Measurements from ENCODE around the gene CASKIN2. TPM values are rescaled to one million over a fixed set of nuclear protein-coding genes. Genes with fewer than 3 reads are reported as not detected.

CASKIN2 gene
- total RNA-seq, 1 donor from 2014 or later = 48.2 TPM

DNA sequence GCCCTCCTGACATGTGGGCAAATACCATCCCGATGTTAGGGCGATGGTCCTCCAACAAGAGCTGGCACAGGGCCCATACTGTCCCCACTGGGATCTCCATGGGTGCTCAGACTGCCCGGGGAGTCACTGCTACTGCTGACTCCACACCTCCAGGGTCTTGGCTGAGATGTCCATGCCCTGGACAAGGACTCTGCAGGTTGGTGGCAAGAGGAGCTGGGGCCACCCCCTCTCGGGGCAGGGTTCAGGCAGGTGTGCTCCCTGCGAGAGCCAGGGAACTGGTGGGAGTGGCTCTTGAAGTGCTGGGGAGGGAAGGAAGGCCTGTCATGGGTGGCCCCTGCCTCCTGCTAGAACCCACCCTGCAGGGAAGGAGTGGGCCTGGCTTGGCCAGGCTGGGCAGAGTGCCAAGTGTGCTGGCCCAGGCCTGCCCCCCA lies 6.4 kb downstream of the CASKIN2 start:
- intact Hi-C loops (cut with DNase I) = no loop called here

DNA sequence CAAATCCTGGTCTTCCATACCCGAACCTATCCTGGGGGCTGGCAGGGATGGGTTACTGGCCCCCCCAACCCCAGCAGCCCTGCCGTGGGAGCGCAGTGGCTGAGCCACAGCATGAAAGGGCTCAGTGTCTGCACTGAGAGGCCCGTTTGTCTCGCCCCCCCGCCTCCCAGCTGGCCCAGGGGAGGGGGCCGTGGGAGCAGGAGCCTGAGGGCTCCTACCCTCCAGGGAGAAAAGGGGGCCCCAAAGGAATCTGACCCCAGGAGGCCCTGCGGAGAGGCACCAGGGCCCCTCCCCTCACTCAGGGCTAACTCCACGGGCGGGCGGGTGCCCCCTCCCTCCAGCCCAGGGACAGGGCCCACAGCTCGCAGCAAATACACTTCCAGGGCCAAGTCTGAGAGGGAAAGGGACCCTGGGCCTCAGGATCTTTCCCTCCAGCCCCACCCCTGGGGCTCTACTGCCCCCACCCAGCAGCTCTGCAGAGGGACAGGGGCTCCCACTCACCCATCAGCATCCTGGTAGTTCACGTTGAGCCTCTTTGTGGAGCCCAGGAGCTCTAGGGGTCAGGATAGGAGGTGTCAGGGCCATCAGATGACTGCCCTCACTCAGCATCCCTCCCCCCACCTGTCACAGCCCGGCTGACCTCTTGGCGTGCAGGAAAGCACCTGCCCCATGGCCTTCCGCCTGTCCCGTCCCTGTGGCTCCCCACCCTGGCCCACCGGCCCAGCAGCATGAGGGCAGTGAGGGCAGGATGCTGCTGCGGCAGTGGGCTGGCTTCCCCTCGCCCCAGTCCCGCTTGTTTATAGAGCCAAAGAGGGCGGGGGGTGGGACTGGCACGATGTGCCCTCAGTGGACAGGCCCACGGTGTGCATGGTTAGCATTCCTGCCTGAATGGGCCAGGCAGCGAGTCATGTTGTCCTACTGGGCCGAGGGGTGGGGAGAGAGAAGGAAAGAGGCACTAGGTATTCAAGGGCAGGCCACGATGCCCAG lies 7.3 kb downstream of the CASKIN2 start:
- no peak for DNase-seq (ENCODE audit: low spot score)
- intact Hi-C loops (cut with DNase I) = no loop called here

More for the DNA sequence above, 6.4 kb downstream of the CASKIN2 start:
- DNase-seq (ENCODE audit: low spot score) = no peak

DNA sequence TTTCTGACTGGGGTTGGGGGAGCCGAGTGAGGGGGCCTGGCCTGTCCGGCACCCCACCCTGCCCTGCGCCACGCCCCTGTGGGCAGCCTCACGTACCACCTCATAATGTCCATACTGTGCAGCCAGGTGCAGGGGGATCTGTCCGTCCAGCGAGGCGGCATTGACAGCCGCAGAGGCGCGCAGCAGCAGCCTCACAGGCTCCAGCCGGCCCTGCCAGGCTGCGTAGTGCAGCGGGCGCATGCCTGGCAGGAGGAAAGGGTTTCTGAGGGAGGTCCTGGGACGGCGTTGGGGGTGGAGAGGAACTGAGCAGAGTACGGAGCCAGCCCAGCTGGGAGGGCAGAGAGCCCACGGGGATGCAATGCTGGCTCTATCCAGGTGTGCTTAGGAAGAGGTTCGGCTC lies 8.4 kb downstream of the CASKIN2 start:
- no peak for DNase-seq (ENCODE audit: low spot score)
- intact Hi-C loops (cut with DNase I) = no loop called here

DNA sequence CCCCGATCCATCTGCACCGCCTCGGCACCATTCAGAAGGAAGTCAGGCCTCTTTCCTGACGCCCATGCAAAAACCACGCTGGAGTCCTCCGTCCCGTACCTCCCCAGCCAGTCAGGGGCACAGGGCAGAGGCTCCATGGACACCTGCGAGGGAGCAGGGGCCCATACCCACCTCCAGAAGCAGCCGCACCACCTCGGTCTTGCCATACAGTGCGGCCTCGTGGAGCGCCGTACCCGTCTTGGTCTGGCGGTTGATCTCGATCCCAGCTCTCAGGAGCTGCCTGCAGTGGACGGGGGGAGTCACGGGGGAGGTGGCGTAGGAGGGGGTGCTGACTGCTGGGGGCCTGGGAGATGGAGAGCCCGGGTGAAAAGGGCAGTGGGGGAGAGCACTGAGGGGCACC lies 9.2 kb downstream of the CASKIN2 start:
- DNase-seq (ENCODE audit: low spot score) = no peak
- intact Hi-C loops (cut with DNase I) = no loop called here

DNA sequence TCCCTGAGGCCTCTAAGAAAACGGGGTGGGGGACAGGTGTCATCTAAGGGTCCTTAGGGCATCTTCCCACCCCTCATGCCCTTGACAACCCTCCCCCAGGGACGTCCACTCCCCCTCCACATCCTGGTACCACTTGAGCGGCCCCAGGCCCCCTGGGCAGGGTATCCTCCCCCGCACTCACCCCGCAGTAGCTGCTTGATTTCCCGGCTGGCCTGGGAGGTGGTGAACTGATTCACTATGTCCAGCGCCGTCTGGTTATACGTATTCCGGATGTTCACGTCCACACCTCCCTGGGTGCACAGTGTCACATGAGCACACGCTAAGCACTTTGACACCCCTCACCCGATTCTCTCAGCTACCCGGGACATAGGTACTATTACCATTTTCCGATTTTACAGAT lies 9.7 kb downstream of the CASKIN2 start:
- intact Hi-C loops (cut with DNase I) = no loop called here
- no peak for DNase-seq (ENCODE audit: low spot score)

DNA sequence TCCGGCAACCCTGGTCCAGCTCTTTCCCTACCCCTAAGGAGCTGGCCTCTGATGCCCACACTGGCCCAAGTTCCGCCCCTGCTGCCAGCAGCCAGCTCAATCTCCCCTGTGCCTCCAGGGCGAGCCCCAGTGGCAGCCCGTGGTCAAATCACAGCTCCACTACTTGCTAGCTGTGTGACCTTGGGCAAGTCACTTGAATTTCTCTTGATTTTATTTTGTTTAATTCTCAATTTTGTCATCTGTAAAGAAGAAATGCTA lies 10.3 kb downstream of the CASKIN2 start:
- intact Hi-C loops (cut with DNase I) = no loop called here
- DNase-seq (ENCODE audit: low spot score) = no peak

DNA sequence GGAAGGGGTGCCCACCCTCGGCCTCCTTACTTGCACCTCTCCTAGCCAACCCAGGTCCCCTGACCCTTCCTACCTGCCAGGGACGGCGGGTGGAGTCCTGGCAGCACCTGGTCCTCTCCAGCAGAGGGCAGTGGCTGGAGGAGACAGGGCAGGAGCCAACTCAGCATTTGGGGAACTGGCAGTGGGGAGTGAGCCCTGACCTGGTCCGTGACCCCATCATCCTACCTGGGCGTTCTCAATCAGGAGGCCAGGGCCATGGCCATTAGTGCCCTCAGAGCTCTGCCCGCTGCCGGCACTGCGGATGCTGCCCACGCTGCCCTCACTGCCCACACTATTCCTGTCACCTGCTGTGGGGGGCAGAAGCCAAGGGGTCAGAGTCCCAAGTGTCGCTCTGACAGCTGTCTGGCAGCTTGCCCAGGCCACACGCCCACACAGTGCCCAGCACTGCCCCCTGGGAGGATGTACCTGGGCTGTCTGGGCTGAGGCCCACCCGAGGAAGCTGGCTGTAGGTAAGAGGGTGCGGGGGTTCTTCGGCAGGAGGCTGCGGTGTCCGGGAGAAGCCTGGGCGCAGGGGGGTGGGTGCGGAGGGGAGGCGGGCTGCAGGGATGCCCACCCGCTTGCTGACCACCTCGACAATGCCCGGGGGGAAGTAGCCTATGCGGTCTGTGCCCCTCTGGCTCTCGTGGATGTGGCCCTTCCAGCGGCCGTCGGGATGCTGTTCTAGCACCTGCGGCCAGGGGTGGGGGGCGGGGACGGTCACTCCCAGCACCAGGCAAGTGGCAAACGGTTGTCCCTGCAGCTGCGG lies 10.8 kb downstream of the CASKIN2 start:
- intact Hi-C loops (cut with DNase I) = no loop called here
- DNase-seq (ENCODE audit: low spot score) = no peak

DNA sequence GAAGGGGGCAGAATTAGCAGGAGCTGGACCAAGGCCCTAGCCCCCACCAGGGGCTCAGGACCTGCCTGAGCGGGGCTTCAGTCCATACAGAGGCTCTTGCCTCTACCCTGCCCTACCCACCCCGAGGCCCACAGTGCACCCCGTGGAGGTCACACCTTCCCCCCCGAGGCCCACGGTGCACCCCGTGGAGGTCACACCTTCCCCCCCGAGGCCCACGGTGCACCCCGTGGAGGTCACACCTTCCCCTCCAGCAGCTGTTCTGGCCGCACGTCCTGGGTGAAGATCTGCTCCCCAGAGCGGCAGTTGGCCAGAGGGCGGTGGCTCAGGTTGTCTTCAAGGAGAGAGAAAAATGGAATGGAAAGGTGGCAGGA lies 11.4 kb downstream of the CASKIN2 start:
- DNase-seq (ENCODE audit: low spot score) = no peak

DNA sequence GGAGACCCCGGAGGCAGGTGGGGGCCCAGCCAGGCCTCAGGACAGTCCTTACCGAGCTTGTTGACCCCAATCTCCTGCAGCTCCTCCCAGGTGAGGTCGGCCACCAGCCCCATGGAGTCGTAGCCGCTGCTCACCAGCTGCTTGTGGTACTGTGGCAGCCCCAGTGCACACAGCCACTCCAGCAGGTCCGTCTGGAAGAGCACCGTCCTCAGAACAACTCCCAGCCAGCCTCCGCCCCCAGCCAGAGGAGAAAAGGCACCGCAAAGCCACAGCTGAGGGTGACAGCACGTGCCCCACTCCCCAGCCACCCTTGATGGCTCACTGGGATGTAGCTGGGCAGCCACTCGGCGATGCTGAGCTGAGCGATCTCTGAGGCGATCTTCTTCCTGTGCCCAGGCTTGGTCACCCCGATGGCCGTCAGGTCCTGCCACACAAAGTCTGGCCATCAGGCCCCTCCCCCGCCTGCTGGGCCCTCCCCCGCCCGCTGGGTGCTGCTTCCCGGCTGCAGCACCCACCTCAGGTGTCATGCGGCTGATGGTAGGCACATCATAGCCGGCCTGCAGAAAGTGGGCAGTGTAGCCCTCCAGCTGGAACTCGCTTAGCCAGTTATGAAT lies 11.9 kb downstream of the CASKIN2 start:
- no peak for DNase-seq (ENCODE audit: low spot score)
- intact Hi-C loops (cut with DNase I) = no loop called here

More for the DNA sequence above, 11.4 kb downstream of the CASKIN2 start:
- intact Hi-C loops (cut with DNase I) = no loop called here

DNA sequence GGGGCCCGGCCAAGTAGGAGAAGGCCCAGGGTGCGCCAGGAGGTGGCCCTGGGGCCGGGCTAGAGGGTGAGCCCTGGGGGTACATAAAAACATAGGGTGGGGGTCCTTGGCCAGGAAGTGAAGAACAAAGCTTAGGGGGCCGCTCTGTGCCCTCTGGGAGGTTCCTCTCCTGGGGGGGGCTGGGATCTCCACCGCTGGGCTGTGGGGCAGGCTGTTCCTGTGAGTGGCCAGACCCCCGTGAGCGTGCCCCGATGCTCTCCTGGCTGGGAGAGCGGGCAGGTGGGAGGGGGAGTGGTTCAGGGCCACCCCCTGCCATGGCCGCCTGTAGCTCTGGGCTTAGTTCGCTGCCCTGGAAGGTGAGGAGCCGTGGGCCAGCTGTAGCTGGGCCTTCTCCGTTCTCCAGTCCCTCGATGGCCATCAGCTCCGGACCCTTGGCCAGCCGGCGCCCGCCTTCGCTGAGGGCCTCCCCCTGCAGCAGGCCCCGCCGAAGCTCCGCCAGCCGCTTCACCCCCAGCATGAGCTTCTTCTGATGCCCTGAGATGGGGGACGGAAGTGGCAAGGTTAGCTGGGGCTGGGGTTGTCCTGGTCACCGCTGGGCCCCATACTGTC lies 12.5 kb downstream of the CASKIN2 start:
- intact Hi-C loops (cut with DNase I) = no loop called here
- DNase-seq (ENCODE audit: low spot score) = no peak

DNA sequence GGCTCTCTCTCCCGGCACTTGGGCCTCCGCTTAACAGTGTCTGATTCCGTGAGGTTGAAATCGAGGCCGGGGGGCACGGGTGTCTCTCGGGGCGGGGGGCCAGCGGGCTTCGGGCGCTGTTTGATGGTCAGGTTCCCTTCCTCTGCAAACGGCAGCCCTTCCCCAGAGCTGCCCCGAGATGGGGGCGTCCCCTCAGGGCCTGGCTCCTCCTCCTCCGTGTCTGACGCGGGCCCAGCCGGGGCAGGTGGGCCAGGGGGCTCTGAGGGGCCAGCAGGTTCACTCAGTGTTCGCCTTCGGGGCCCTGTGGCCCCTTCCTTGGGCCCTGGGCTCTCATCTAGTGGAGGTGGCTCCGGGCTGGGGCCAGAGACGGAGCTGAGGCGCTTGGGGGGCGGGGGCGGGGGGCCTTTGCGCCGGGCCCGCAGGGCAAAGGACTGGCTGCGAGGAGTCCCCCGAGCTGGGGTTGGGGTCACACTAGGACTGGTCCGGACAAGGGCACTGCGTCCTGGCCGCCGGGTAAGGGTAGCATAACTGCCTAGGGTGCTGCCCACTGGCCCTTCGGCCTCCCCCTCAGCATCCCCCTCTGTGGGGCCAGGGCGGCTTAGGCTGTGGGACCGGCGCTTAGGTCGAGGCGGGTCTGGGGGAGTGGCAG lies 13.1 kb downstream of the CASKIN2 start:
- no peak for DNase-seq (ENCODE audit: low spot score)
- intact Hi-C loops (cut with DNase I) = no loop called here

DNA sequence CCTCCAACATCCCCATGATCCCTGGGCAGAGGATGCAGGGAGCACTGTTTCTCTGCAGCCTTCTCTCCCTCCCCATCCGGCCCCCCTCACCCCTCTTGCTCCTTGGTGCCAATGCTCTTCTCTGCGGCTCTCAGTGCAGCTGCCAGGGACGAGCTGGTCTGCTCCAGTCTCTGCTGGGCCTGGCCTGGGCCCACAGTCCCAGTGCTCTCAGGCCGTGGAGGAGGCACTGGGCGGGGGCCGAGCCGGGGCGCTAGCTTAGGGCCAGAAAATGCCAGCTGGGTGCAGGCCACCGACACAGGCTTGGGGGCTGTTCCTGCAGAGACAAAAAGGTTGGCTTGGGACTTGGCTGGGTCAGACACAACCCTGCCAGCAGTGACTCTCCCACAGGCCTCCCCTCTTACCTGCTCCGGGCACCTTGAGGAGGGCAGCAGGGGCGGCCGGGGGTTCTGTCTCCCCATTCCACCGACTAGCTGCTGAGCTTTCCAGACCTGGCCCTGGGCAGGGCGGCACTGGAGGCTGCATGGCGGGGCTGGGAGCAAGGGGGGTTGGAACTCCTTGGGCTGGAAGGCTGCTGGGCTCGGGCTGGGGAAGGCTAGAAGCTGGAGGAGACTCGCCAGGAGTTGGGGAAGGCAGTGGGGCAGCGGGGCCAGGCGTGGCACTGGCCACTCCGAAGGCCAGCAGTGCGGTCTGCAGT lies 13.8 kb downstream of the CASKIN2 start:
- DNase-seq (ENCODE audit: low spot score) = no peak
- intact Hi-C loops (cut with DNase I) = no loop called here

DNA sequence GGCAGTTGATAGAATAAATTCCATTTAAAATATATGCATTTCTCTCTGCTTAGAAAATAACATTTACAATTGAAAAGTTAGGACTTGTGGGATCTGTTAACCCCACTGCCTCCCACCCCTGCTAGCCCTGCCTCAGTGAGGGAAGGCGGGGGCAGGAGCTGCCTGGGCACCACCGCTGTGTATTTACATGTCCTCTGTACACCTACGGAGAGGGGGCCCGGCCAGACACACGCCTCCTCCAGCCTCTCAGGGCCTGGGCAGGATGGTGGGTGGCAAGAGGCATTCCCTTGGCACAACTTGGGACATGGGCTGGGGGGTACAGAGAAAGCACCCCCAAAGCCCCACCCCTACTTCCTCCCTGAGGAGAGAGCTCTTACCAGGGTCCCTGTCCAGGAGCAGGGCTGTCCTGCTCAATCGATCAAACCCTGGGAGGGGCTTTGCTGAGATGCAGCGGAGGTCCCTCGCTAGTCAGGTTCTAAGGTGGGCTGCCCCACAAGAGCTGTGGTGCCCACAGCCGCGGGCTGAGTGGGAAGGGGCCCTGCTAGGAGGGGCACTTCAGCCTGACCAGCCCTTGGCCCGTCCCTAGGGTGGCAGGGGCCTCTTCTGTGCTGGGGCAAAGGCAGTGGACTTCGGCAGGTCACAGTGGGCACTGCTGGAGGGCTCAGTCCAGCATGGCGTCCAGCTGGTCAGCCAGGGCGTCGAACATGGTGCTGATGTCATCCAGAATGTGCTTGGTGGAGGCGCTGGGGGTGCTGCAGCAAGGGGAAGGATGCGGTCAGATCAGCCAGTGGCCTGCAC lies 14.7 kb downstream of the CASKIN2 start:
- DNase-seq (ENCODE audit: low spot score) = no peak
- intact Hi-C loops (cut with DNase I) = no loop called here

DNA sequence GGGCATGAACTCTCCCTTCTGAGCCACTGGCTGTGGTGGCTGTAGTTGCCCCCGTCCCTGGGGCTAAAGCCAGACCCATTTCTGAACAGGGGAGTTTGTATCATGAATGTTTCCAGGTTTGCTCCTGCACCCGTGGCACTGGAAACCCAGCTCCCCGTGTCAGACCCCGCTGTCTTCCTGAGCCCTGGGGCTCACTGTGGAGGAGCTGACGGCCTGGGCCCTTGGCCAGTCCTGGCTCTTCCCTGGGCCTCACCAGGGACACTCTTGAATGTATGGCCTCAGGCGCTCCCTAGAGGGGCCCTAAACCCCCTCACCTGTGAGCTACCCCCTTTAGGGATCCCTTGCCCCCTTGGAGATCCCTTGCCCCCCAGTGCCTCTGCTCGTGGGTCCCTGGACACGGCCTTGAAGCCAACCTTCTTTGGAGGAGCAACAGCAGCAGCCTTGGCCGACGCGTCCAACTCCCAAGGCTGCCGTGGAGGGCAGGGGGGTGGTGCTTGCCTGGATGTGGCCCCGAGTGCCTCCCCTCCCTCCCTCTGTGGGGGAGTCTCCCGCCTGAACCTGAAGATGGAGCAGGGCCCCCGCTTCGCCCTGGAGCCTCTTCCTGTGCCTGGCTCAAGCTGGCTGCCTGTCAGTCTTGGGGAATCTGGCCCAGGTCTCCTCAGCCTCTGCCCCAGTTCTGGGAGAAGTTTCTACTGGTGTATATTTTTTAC lies 15.9 kb downstream of the CASKIN2 start:
- no peak for DNase-seq (ENCODE audit: low spot score)
- intact Hi-C loops (cut with DNase I) = no loop called here

DNA sequence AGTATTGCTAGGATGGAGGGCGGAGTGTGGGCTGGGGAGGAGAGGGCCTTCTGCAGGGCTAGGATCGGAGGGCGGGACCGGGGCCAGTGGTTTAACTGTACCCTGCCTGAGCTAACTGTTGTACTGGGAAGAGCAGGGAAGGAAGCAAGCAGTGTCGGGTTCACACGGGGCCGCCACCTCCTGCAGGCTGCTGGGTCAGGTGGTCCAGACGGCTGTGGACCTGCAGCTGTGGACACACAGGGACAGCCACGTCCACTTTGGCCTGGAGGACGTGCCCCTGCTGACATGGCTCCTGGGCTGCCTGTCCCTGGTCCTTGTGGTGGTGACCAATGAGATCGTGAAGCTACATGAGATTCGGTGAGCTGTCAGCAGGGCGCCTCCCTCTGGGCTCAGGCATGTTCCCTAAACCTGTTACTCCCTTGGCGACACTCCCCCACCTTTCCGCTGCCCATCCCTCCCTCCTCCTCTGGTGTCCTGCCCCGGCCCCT lies 16.6 kb downstream of the CASKIN2 start:
- intact Hi-C loops (cut with DNase I) = no loop called here
- DNase-seq (ENCODE audit: low spot score) = no peak

DNA sequence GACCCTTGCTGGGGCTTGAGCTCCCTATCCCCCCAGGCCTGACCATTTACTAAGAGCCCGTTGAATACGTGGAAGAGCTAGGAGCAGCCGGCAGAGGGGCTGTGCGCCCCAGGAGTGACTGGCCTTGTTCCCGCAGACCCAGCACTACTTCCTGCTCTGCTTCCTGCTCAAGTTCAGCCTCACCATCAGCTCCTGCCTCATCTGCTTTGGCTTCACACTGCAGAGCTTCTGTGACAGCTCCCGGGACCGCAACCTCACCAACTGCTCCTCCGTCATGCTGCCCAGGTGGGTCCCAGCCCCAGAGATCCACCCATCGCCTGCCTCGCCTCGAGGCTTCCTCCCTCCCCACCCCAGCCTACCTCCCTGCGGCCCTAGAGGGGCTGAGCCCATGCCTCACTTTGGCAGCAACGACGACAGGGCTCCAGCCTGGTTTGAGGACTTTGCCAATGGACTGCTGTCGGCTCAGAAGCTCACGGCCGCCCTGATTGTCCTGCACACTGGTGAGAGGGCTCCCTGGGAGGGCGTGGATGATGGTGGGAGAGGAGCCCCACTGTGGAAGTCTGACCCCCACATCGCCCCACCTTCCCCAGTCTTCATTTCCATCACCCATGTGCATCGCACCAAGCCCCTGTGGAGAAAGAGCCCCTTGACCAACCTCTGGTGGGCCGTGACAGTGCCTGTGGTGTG lies 17.2 kb downstream of the CASKIN2 start:
- intact Hi-C loops (cut with DNase I) = no loop called here
- no peak for DNase-seq (ENCODE audit: low spot score)

DNA sequence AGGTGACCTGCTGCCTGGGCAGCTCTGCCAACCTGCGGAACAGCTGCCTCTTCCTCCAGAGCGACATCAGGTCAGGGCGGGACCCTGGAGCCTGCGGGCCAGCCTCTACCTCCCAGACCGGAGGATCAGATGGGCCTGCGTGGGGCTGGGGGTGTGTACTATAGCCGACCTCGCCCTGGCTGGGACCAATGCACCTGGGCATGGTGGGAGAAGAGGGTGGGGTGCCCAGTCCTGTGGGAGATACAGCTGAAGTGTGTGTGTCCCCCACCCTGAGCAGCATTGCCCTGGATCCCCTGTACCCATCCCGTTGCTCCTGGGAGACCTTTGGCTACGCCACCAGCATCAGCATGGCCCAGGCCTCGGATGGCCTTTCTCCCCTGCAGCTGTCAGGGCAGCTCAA lies 19.3 kb downstream of the CASKIN2 start:
- no peak for DNase-seq (ENCODE audit: low spot score)
- intact Hi-C loops (cut with DNase I) = no loop called here

All from cardiac septum (tissue), 1 donor.